Omental fat pad (tissue), 4 donors: Measurements from ENCODE around the gene OR11A1. TPM values are rescaled to one million over a fixed set of nuclear protein-coding genes. Genes with fewer than 3 reads are reported as not detected.

Source experiments
- ATAC-seq: fragments of 150-250 bp; one replicate; pipeline ENCODE4 v1.9.1; 2016; ENCODE audit warnings: mild to moderate bottlenecking, moderate library complexity; ENCODE audit not compliant: low FRiP score
- DNase-seq: peaks from one replicate; pipeline ENCODE4 v3.0.0-alpha.2; 2019; ENCODE audit warnings: low spot score
- total RNA-seq, 4 donors: library from RNA; depleted of rRNA; stranded (reverse); fragments of >200 nt; gene quantifications; one replicate each; pipeline ENCODE4 v1.1.0, GENCODE V29; 2016
- TF ChIP-seq, protein P1 (sequence below), 3 donors: fragments of 450-650 bp; IDR thresholded peaks; one replicate each; pipeline ENCODE4 v1.5.1; 2016 to 2017; ENCODE audit warnings: antibody characterized with exemption in 3 of 3, mild to moderate bottlenecking in 3 of 3, moderate library complexity in 2 of 3

OR11A1 gene
- total RNA-seq, 4 donors from 2014 or later: not detected

DNA sequence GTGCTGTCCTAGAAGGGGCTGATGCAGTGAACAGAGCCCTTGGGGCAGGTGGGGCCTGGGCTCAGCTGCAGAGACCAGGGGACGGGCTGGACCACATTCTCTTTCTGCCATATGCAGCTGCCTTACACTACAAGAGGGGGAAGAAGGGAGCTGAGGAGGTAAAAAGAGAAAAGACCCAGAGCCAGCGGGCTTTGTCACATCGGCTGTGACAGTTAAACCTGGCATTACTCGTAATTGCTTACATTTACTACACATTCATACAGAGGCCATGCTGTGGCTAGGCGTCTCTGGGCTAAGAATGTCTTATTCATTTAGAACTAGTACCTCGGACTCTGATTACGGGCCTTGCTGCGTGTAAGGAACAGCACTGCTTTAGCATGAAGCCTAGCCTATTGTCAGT, 43.7 kb upstream of the OR11A1 start:
- ATAC-seq: no peak
- TF ChIP-seq, protein P1, sequence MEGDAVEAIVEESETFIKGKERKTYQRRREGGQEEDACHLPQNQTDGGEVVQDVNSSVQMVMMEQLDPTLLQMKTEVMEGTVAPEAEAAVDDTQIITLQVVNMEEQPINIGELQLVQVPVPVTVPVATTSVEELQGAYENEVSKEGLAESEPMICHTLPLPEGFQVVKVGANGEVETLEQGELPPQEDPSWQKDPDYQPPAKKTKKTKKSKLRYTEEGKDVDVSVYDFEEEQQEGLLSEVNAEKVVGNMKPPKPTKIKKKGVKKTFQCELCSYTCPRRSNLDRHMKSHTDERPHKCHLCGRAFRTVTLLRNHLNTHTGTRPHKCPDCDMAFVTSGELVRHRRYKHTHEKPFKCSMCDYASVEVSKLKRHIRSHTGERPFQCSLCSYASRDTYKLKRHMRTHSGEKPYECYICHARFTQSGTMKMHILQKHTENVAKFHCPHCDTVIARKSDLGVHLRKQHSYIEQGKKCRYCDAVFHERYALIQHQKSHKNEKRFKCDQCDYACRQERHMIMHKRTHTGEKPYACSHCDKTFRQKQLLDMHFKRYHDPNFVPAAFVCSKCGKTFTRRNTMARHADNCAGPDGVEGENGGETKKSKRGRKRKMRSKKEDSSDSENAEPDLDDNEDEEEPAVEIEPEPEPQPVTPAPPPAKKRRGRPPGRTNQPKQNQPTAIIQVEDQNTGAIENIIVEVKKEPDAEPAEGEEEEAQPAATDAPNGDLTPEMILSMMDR (IDR thresholded peaks at IDR 0.05): no peak
- DNase-seq: no peak

DNA sequence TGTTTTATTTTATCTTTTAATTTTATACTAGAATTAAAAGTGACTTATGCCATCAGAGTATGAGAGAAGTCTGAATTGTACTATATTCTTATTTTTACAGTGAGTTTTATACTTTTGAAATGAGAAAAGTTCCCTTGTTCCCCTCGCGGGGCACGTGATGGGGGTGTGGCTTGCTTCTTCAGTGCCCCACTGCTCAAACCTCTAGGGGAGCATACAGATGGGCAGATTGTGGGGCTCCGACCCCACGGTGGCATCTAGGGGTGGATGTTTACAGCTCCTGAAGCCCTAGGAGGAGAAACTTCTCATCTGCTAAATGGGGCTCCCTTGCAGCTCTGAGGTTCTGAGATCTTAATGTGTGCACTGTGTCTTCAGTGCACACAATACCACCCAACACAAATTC, 42.8 kb upstream of the OR11A1 start:
- DNase-seq (no peak), ATAC-seq (no peak)
- TF ChIP-seq, protein P1 (IDR thresholded peaks at IDR 0.05): no peak

DNA sequence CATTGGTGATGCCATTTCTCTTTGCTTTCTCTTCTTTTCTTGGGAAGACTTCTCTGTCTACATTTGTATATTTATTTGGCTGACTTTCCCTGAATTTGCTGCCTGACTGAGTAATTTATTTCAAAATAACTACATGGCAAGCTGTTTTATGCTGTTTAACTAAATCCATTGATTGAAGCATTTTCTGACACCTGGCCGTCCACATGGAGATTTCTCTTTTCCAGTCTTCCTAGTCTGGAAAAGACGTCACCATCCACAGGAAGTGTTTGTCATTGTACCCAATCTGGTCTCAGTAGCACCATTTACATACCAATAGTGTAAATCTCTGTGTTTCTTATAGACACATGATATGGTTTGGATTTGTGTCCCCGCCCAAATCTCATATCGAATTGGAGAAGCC, 40.1 kb upstream of the OR11A1 start:
- TF ChIP-seq, protein P1 (IDR thresholded peaks at IDR 0.05): no peak

DNA sequence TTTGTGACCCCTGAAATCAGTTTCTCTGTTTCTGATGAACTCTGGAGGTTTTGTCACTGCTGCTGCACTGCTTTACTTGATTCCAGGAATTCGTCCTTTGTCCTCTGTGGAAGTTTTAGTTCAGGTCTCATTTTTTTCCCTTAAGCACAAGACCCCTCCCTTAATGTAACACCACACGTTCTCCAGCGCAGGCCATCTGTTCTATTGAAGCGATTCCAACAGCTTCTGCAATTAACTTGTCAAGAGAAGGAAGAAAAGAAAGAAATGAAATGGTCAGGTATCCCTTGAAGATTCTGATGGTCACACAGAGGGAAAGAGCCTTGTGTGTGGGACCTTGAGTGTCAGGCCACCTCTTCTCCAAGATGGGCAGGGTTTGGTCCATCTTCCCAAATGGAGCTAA, 38.7 kb upstream of the OR11A1 start:
- DNase-seq: no peak
- ATAC-seq: no peak
- TF ChIP-seq, protein P1 (IDR thresholded peaks at IDR 0.05): no peak

More for the DNA sequence above, 40.1 kb upstream of the OR11A1 start:
- ATAC-seq (no peak), DNase-seq (no peak)

DNA sequence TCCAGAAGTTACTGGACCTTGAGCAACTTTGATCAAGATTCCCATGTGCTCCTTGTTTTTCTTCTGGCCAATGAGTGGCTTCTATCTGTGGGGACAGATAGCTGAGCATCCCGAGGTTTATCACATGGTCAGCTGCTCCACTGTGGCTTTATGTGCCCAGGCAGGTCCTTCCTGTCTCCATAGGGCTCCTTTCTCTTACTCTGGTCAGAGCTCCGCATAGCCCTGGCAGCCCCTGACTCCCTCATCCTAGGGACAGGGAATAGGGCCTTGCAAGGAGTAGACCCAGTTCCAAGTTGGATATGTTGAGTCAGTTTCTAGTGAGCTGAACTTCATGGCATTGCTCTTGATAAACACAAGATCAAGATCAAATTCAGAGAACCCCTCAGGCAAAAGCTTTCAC, 37.3 kb upstream of the OR11A1 start:
- TF ChIP-seq, protein P1 (IDR thresholded peaks at IDR 0.05): no peak
- DNase-seq (no peak), ATAC-seq (no peak)

DNA sequence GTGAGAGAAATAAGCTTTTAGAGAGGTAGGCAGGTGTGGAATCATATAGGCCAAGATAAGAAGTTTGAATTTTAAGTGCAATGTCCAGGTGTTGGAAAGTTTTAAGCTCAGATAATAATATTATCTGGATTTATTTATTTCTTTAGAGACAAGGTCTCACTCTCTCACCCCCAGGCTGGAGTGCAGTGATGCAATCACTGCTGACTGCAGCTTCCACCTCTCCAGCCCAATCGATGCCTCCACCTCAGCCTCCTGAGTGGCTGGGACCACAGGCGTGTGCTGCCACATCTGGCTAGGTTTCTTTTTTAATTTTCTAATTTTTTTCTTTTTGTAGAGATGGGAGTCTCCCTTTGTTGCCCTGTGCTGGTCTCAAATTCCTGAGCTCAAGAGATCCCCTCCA, 36.4 kb upstream of the OR11A1 start:
- ATAC-seq (no peak), DNase-seq (no peak)
- TF ChIP-seq, protein P1 (IDR thresholded peaks at IDR 0.05): no peak

DNA sequence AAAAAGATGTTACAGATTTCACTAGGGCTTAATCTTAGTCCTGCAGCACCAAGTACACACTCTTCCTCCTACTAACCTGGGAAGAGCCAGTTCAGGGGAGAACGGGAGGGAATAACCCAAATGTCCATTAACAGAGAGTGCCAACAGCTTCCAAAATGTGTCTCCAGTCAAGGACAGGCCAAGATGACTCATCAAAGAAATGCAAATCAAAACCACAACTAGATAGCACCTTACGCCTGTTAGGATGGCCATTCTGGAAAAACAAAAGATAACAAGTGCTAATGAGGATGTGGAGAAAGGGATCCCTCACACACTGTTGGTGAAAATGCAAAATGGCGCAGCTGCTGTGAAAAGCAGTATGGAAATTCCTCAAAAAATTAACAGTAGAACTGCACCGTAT, 34.7 kb upstream of the OR11A1 start:
- no peak for DNase-seq
- TF ChIP-seq, protein P1 (IDR thresholded peaks at IDR 0.05): no peak
- no peak for ATAC-seq
